HEK293T (cell line): ENCODE results near the gene CFAP299.

Source experiments
- ARNT ChIP-seq: fragments of 450-650 bp; IDR thresholded peaks from 2 replicates; pipeline ENCODE4 v1.6.1; 2017; ENCODE audit warnings: mild to moderate bottlenecking
- ELF4 ChIP-seq: fragments of 450-650 bp; IDR thresholded peaks from 2 replicates; pipeline ENCODE4 v1.6.1; 2017; ENCODE audit warnings: antibody characterized with exemption
- FOXK2 ChIP-seq: fragments of 450-650 bp; IDR thresholded peaks from 2 replicates; pipeline ENCODE4 v1.6.1; 2016; ENCODE audit warnings: mild to moderate bottlenecking
- HDGF ChIP-seq: fragments of 450-650 bp; IDR thresholded peaks from 2 replicates; pipeline ENCODE4 v1.6.1; 2017; ENCODE audit warnings: antibody characterized with exemption, borderline replicate concordance
- L3MBTL2 ChIP-seq: fragments of 450-650 bp; conservative IDR thresholded peaks from 2 replicates; pipeline ENCODE4 v1.6.1; 2016; ENCODE audit warnings: mild to moderate bottlenecking
- NFRKB ChIP-seq: fragments of 450-650 bp; IDR thresholded peaks from 2 replicates; pipeline ENCODE4 v1.6.1; 2016; ENCODE audit warnings: mild to moderate bottlenecking, moderate library complexity
- SP1 ChIP-seq: fragments of 450-650 bp; IDR thresholded peaks from 2 replicates; pipeline ENCODE4 v1.6.1; 2017
- SUZ12 ChIP-seq: fragments of 450-650 bp; IDR thresholded peaks from 2 replicates; pipeline ENCODE4 v1.6.1; 2016; ENCODE audit warnings: mild to moderate bottlenecking
- TARDBP ChIP-seq: fragments of 450-650 bp; IDR thresholded peaks from 2 replicates; pipeline ENCODE4 v1.6.1; 2016
- ZNF384 ChIP-seq: fragments of 450-650 bp; IDR thresholded peaks from 2 replicates; pipeline ENCODE4 v1.6.1; 2016

DNA sequence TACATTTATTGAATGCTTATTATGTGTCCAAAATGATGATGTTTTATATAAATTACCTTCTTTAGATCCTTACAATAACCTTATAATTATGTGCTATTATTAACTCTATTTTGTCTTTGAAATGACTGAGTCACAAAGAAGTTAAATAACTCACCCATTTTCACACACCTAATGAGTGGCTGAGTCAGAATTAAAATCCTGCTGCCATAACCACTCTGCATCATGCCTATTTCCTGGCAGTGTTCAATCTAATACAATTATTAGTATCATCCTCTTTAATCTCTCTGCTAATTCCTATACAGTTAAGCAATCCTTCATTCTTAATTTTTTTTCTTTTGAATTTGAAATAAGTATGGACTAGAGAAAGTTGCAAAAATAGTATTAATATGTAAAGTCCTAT, 342.9 kb downstream of the CFAP299 start:
- no peak for TF ChIP-seq SP1
- no peak for TF ChIP-seq ZNF384
- TF ChIP-seq NFRKB, result no peak
- no peak for TF ChIP-seq SUZ12
- TF ChIP-seq TARDBP, result no peak
- no peak for TF ChIP-seq HDGF
- no peak for TF ChIP-seq ARNT
- no peak for TF ChIP-seq L3MBTL2
- no peak for TF ChIP-seq ELF4
- TF ChIP-seq FOXK2, result no peak
